ENCODE results near the gene NSMCE3. TPM values are rescaled to one million over a fixed set of nuclear protein-coding genes. Genes with fewer than 3 reads are reported as not detected.
A peak's percentile ranks its signal among the peaks of the same experiment; 100 is the strongest.

Gene NSMCE3
- total RNA-seq, result 12.0 and 12.7 TPM in 2 replicates

- peak; percentile 14 for DNase-seq (ENCODE audit: extremely low read depth, low read depth, low spot score)
These were observed at the start of gene NSMCE3 for GRCh38 chr15:29269485-29270168. Gene NSMCE3 (minus strand): TSS chr15:29269822. CDS start chr15:29269705, 117 bp downstream.

GRCh38 chr15:29316422-29316821 is 46.8 kb upstream of the NSMCE3 start:
- DNase-seq (ENCODE audit: extremely low read depth, low read depth, low spot score), result no peak

GRCh38 chr15:29312387-29312786 is 42.8 kb upstream of the NSMCE3 start:
- no peak for DNase-seq (ENCODE audit: extremely low read depth, low read depth, low spot score)

- no peak for DNase-seq (ENCODE audit: extremely low read depth, low read depth, low spot score)
These were observed 42.1 kb upstream of the NSMCE3 start for GRCh38 chr15:29311696-29312095.

- DNase-seq (ENCODE audit: extremely low read depth, low read depth, low spot score), result no peak
These were observed 39.5 kb upstream of the NSMCE3 start for GRCh38 chr15:29309139-29309538.

- DNase-seq (ENCODE audit: extremely low read depth, low read depth, low spot score), result no peak
These were observed 38.7 kb upstream of the NSMCE3 start for GRCh38 chr15:29308299-29308698.

GRCh38 chr15:29305556-29305955 is 35.9 kb upstream of the NSMCE3 start:
- DNase-seq (ENCODE audit: extremely low read depth, low read depth, low spot score), result no peak

GRCh38 chr15:29302871-29303270 is 33.2 kb upstream of the NSMCE3 start:
- DNase-seq (ENCODE audit: extremely low read depth, low read depth, low spot score), result no peak

- no peak for DNase-seq (ENCODE audit: extremely low read depth, low read depth, low spot score)
These were observed 30.2 kb upstream of the NSMCE3 start for GRCh38 chr15:29299784-29300183.

GRCh38 chr15:29299331-29299730 is 29.7 kb upstream of the NSMCE3 start:
- no peak for DNase-seq (ENCODE audit: extremely low read depth, low read depth, low spot score)

GRCh38 chr15:29294732-29295325 is 25.2 kb upstream of the NSMCE3 start:
- no peak for DNase-seq (ENCODE audit: extremely low read depth, low read depth, low spot score)

- DNase-seq (ENCODE audit: extremely low read depth, low read depth, low spot score), result no peak
These were observed 21.6 kb upstream of the NSMCE3 start for GRCh38 chr15:29291067-29291845.

- no peak for DNase-seq (ENCODE audit: extremely low read depth, low read depth, low spot score)
These were observed 19.6 kb upstream of the NSMCE3 start for GRCh38 chr15:29289173-29289572.

- no peak for DNase-seq (ENCODE audit: extremely low read depth, low read depth, low spot score)
These were observed 15.8 kb upstream of the NSMCE3 start for GRCh38 chr15:29285386-29285785.

GRCh38 chr15:29283381-29283780 is 13.8 kb upstream of the NSMCE3 start:
- DNase-seq (ENCODE audit: extremely low read depth, low read depth, low spot score), result no peak

- no peak for DNase-seq (ENCODE audit: extremely low read depth, low read depth, low spot score)
These were observed 10.9 kb upstream of the NSMCE3 start for GRCh38 chr15:29280514-29280913.

GRCh38 chr15:29278436-29279105 is 8.9 kb upstream of the NSMCE3 start:
- no peak for DNase-seq (ENCODE audit: extremely low read depth, low read depth, low spot score)

- no peak for DNase-seq (ENCODE audit: extremely low read depth, low read depth, low spot score)
These were observed 6.7 kb upstream of the NSMCE3 start for GRCh38 chr15:29276366-29276765.

GRCh38 chr15:29275855-29276254 is 6.2 kb upstream of the NSMCE3 start:
- no peak for DNase-seq (ENCODE audit: extremely low read depth, low read depth, low spot score)

GRCh38 chr15:29274946-29275345 is 5.3 kb upstream of the NSMCE3 start:
- no peak for DNase-seq (ENCODE audit: extremely low read depth, low read depth, low spot score)

- no peak for DNase-seq (ENCODE audit: extremely low read depth, low read depth, low spot score)
These were observed 2.6 kb upstream of the NSMCE3 start for GRCh38 chr15:29272219-29272618.

Data from glomerular endothelial cell (primary cell).